MM.1S (cell line): Measurements from ENCODE around the gene ADAMTSL2.
"Not testable (repeated sequence)": the region's sequence is repeated elsewhere in the genome, so short reads cannot be mapped to it uniquely, and the experiment has no call there.

ENCODE experiments used
- DNase-seq: peaks from one replicate; pipeline ENCODE4 v3.0.0-alpha.2; 2015
- H2AFZ ChIP-seq: fragments of 300-600 bp; sonication (generic); 2 replicates; pipeline ENCODE4 v1.6.0; 2016; ENCODE audit warnings: antibody characterized with exemption, low read length
- H3F3A ChIP-seq: fragments of 300-600 bp; sonication (generic); 2 replicates; pipeline ENCODE4 v1.6.1; 2016; ENCODE audit warnings: mild to moderate bottlenecking, antibody characterized with exemption, low read length, moderate library complexity, mixed read lengths; ENCODE audit not compliant: insufficient read depth
- H3K27ac ChIP-seq: fragments of 300-600 bp; sonication (generic); 2 replicates; pipeline ENCODE4 v1.5.1; 2016; ENCODE audit warnings: mild to moderate bottlenecking, low read length
- H3K27me3 ChIP-seq: fragments of 300-600 bp; sonication (generic); replicated peaks from 2 replicates; pipeline ENCODE4 v1.6.0; 2016; ENCODE audit warnings: low read length; ENCODE audit not compliant: insufficient read depth
- H3K36me3 ChIP-seq: fragments of 300-600 bp; sonication (generic); replicated peaks from 2 replicates; pipeline ENCODE4 v1.6.1; 2016; ENCODE audit warnings: mild to moderate bottlenecking, low read length, mixed read lengths; ENCODE audit not compliant: insufficient read depth
- H3K4me1 ChIP-seq: fragments of 300-600 bp; sonication (generic); 2 replicates; pipeline ENCODE4 v1.6.1; 2016; ENCODE audit warnings: low read length, mixed read lengths
- H3K4me2 ChIP-seq: fragments of 300-600 bp; sonication (generic); 2 replicates; pipeline ENCODE4 v1.6.0; 2016; ENCODE audit warnings: low read depth, low read length
- H3K4me3 ChIP-seq: fragments of 300-600 bp; sonication (generic); 2 replicates; pipeline ENCODE4 v1.5.1; 2016; ENCODE audit warnings: low read length, mixed read lengths
- H3K79me2 ChIP-seq: fragments of 300-600 bp; sonication (generic); 2 replicates; pipeline ENCODE4 v1.6.1; 2016; ENCODE audit warnings: mixed run types, low read length, mixed read lengths
- H3K9ac ChIP-seq: fragments of 300-600 bp; sonication (generic); 2 replicates; pipeline ENCODE4 v1.6.1; 2016; ENCODE audit warnings: low read length, mixed read lengths
- H3K9me2 ChIP-seq: fragments of 300-600 bp; sonication (generic); replicated peaks from 2 replicates; pipeline ENCODE4 v1.6.1; 2016; ENCODE audit warnings: mild to moderate bottlenecking, low read length, mixed read lengths; ENCODE audit not compliant: insufficient read depth
- H3K9me3 ChIP-seq: fragments of 300-600 bp; sonication (generic); replicated peaks from 2 replicates; pipeline ENCODE4 v1.6.1; 2016; ENCODE audit warnings: mild to moderate bottlenecking, low read length, mixed read lengths; ENCODE audit not compliant: insufficient read depth
- H4K20me1 ChIP-seq: fragments of 300-600 bp; sonication (generic); 2 replicates; pipeline ENCODE4 v1.6.1; 2016; ENCODE audit warnings: mild to moderate bottlenecking, low read length, moderate library complexity, mixed read lengths; ENCODE audit not compliant: insufficient read depth
- CTCF ChIP-seq: fragments of 300-600 bp; sonication (generic); IDR thresholded peaks from 2 replicates; pipeline ENCODE4 v1.5.1; 2016; ENCODE audit warnings: antibody characterized with exemption, low read length, mixed read lengths
- EZH2 ChIP-seq: fragments of 300-600 bp; sonication (generic); optimal IDR thresholded peaks from 2 replicates; pipeline ENCODE3; 2017; ENCODE audit warnings: low read depth, mild to moderate bottlenecking, antibody characterized with exemption, low read length, mixed read lengths
- EZH2phosphoT487 ChIP-seq: fragments of 300-600 bp; sonication (generic); IDR thresholded peaks from 2 replicates; pipeline ENCODE4 v1.6.1; 2018; ENCODE audit warnings: antibody characterized with exemption, low read length

Gene ADAMTSL2

GRCh38 chr9:133563291-133563796 is 28.8 kb downstream of the ADAMTSL2 start:
- no peak overlapping the region for H2AFZ ChIP-seq
- no peak overlapping the region for H3K9ac ChIP-seq
- DNase-seq: no peak
- H3K4me1 ChIP-seq: 0 out of 2 replicates have a peak, but pooled peaks cover 3% of the 10 kb centered on the region
- H4K20me1 ChIP-seq: no peaks in the 10 kb centered on the region
- peaks cover 52% of the 10 kb centered on the region for H3K27me3 ChIP-seq
- H3K9me2 ChIP-seq: no peaks in the 10 kb centered on the region
- H3K4me2 ChIP-seq: no peak overlapping the region
- H3K27ac ChIP-seq: no peak overlapping the region
- no peaks in the 10 kb centered on the region for H3K9me3 ChIP-seq
- H3K36me3 ChIP-seq: no peaks in the 10 kb centered on the region
- TF ChIP-seq EZH2phosphoT487 (no peak), CTCF (no peak)
- no peaks in the 10 kb centered on the region for H3K79me2 ChIP-seq
- H3K4me3 ChIP-seq: no peak overlapping the region
- no peaks in the 10 kb centered on the region for H3F3A ChIP-seq

GRCh38 chr9:133563814-133564213 is 29.3 kb downstream of the ADAMTSL2 start:
- H3K9ac ChIP-seq, H4K20me1 ChIP-seq, H3K4me1 ChIP-seq, H3K4me3 ChIP-seq, DNase-seq, H3K9me3 ChIP-seq, H2AFZ ChIP-seq, H3K36me3 ChIP-seq, H3F3A ChIP-seq, H3K9me2 ChIP-seq, H3K27ac ChIP-seq, H3K79me2 ChIP-seq, H3K4me2 ChIP-seq: not testable (repeated sequence)
- peaks cover 52% of the 10 kb centered on the region for H3K27me3 ChIP-seq

GRCh38 chr9:133564451-133565116 is 30.1 kb downstream of the ADAMTSL2 start:
- Histone ChIP-seq H3K79me2 (no peaks in the 10 kb centered on the region), H4K20me1 (no peaks in the 10 kb centered on the region), H3K4me1 (no peaks in the 10 kb centered on the region), H3K9ac (no peak overlapping the region), H3K4me3 (no peak overlapping the region), H3K9me2 (no peaks in the 10 kb centered on the region), H3K4me2 (no peak overlapping the region), H2AFZ (no peak overlapping the region), H3K27me3 (peaks cover 57% of the 10 kb centered on the region), H3F3A (no peaks in the 10 kb centered on the region), H3K9me3 (no peaks in the 10 kb centered on the region), H3K36me3 (no peaks in the 10 kb centered on the region), H3K27ac (no peak overlapping the region)
- no peak for DNase-seq
- TF ChIP-seq EZH2phosphoT487 (no peak), CTCF (no peak), EZH2 (no peak)

- TF ChIP-seq EZH2phosphoT487 (no peak), EZH2 (no peak), CTCF (no peak)
- Histone ChIP-seq H3F3A (no peaks in the 10 kb centered on the region), H3K27me3 (peaks cover 65% of the 10 kb centered on the region), H2AFZ (no peak overlapping the region), H3K79me2 (no peaks in the 10 kb centered on the region), H3K27ac (no peak overlapping the region), H3K4me3 (no peak overlapping the region), H3K9ac (no peak overlapping the region), H3K36me3 (no peaks in the 10 kb centered on the region), H3K4me2 (no peak overlapping the region), H4K20me1 (no peaks in the 10 kb centered on the region), H3K9me2 (no peaks in the 10 kb centered on the region), H3K4me1 (no peaks in the 10 kb centered on the region), H3K9me3 (no peaks in the 10 kb centered on the region)
- DNase-seq: no peak
Observed at GRCh38 chr9:133566382-133566781, 31.9 kb downstream of the ADAMTSL2 start.
